Stimulated activated CD4-positive, alpha-beta T cell treated with anti-CD3 and anti-CD28 coated beads, TNF-alpha, amount 100 ng/mL, for 48 hours (primary cell): ENCODE results near the gene GPI.

Experiments
- DNase-seq, 3 donors: peaks; one replicate each; pipeline ENCODE4 v3.0.0-alpha.2; 2020; ENCODE audit warnings: low read depth in 3 of 3

The GPI gene

DNA sequence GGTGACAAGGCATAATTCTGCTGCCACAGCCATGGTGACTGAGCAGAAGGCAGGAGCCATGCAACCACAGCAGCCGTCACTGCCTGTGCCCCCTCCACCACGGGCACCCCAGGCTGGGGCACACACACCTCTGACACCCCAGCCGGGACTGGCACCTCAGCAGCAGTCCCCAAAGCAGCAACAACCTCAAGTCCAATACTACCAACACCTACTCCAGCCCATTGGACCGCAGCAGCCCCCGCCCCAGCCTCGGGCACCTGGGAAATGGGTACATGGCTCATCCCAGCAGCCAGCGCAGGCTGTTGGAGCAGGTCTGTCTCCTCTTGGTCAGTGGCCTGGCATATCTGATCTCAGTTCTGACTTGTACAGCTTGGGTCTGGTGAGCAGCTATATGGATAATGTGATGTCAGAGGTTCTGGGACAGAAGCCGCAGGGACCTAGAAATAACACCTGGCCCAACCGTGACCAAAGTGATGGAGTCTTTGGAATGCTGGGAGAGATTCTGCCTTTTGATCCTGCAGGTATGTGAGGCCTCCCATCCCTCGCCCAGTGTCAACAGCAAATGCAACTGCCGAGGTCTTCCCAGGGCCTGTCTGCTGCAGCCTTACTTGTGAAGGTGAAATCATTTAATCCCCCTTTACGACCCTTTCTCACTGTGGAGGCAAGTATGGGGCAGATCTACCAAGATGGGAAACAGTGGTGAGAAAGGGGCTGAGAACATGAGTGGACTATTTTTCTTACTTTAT, 22.9 kb upstream of the GPI start:
- DNase-seq = no peak

DNA sequence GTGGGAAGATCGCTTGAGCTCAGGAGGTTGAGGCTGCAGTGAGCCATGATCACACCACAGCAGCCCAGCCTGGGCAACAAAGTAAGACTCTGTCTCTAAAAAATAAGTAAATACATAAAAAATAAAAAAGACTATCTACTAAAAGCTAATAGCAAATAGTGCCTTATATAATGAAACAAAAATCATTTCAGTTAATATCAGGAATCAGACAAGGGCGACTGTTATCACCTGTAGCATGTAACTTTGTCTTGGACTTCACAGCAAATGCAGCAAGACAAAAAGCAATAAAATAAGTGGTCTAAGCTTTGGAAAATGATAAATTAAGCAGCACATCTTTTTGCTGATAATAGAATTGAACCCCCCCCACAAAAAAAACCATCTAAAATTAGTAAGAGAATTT, 21.2 kb upstream of the GPI start:
- DNase-seq = no peak

DNA sequence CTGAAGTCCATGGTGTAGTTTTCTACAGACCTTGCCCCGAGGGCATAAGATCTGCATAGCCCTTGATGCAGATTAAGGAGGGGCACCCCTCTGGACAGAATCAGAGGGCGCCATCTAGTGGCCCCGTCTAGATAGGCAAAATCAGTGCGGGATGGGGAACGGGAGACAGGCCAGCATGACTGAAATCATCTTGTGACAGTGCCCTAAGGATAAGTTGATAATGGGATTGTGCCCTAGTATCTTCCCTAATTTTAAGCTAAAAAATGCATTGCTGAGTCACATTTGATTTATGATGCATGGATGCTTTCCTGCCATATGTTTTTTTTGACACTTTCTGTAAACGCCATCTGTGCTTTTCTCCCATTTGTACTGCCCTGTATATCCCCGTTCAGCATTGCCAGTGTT, 19.0 kb upstream of the GPI start:
- DNase-seq = peak; percentile 54 to 65 (median 57)

DNA sequence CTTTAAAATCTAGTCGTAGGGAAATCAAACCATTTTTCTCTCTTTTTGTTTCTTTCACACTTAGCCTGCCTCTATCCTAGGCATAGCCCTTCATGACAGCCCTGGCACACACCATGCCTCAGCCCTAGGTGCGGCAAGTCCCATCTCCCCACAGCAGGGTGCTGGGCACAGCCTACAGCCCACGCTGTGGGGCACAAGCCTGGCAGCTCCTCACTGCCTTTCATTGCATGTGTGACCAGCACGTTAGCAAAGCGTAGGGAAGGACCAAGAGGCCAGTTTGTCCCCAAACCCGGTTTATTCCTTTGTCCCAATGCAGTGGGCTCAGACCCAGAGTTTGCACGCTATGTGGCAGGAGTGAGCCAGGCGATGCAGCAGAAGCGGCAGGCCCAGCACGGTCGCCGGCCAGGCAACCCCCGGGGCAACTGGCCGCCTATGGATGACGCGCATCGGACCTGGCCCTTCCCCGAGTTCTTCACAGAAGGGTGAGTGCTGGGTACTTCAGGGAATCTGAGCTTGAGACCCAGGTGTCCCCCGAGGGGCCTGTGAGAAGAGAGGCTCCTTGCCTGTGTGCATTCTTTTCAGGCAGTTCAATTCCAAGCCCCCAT, 17.3 kb upstream of the GPI start:
- DNase-seq = no peak

DNA sequence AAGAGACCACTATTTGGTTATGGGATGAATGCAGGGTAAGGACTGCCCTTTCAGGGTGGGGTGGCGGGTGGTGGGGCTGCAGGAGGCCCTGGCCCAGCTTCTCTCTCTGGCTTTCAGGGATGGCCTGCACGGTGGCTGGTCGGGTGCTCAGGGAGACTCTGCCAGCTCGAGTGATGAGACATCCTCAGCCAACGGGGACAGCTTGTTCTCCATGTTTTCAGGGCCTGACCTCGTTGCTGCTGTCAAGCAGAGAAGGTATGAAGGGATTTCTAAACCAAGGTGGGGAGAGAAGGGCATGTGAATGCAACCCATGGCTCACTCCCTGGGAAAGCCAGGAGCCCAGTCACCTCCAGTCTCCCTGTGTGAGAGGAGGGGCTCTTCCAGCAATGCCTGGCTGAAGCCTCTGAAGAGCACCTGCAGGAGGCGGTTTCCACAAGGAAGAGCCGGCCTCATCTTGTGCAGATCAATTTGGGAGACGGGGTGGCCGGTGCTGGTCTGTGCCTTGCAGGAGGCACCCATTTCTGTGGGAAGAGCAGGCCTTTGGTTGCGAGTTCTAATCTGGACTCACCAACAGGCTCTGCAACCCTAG, 16.0 kb upstream of the GPI start:
- DNase-seq = no peak

DNA sequence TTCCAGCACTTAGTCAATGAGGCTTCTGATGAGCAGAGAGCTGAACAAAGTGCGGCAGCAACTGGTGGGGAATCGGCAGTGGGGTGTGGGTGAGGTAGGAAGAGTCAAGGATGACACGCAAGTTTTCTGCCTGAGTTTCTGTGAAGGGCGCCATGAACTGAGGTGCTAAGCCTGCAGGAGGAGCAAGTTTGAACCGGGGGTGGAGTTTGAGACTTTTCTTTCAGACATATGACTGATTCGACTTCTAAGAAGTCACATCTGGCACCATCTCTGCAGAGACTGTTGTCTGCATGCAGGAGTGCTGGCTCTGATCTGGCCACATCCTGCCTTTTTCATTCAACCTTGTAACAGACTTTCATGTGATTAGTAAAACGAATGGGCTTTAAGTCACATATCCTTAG, 14.8 kb upstream of the GPI start:
- DNase-seq = peak in 2 of 3 donors; percentile 55 to 58

DNA sequence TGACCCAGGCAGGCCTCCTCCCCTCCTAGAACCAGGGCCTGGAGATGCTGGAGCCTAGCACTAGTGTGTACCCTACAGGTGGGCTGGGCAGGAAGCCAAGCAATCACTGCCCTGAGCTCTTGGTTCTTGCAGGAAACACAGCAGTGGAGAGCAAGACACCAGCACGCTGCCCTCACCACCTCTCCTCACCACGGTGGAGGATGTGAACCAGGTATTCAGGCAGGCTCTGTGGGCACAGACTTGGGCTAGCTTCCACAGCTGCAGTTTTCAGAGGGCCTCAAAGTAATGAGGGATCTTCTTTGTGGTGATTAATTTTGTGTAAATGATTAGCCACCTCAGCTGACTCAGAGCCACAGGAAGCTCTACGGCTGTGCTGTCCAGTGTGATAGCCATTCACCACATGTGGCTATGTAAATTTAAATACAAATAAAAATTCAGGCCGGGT, 13.6 kb upstream of the GPI start:
- DNase-seq = no peak

- DNase-seq = no peak
Observed at GRCh38 chr19:34353546-34353945, 11.4 kb upstream of the GPI start.

DNA sequence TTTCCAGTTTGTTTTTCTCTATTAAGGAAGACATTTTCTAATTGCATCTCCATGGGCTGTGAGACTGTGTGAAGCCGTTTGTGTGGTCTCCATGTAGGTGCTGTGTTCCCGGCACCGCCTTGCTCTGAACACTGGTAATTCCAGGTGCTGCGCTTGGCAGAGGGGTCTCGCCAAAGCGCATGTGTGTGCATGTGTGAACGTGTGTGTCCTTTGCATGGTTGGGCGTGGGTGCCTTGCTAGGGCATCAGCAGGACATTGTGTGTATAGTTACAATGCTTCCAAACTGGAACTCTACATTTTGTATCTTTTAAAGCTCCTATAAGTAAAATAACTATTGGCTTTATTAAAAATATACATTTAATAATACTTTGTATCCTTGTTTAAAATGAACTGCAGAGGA, 9.8 kb upstream of the GPI start:
- no peak for DNase-seq

GRCh38 chr19:34356875-34357274, 8.1 kb upstream of the GPI start:
- DNase-seq = no peak

GRCh38 chr19:34357431-34357830, 7.6 kb upstream of the GPI start:
- no peak for DNase-seq

DNA sequence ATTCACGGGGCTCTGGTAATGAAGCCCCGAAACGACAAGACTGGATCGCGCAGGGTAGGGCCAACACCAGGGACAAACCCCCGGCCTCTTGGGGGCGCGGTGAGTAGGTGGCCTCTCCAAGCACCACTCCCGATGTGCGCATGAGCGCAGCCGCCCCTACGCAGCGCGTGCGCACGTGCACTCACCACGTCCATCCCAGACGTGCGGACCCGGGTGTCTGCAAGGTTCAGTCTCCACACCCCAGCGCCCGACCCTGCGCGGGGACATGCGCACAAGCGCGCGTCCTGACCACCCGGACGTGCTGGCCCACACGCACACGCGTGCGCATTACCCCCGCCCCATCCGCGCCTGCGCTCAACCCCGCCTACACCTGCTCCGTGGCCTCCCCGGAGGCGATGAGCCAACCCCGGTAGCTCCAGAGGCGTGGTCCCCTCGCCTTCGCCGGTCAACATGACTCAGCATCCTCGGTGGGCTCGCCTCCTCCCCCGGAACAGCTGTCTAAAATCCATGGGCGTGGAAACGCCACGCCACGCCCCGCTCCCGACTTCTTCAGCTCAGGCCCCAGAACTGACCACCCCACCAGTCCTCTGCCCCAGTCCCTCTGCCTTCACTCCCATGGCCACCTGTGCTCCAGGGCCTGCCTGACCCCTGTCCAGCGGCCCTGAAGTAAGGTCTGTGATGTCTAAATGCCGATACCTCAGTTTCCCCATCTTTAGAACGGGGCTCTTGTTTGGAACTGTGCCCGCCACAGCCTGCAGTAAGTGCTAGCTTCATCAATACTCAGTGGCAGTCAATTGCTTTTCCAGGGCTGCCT, 5.6 kb upstream of the GPI start:
- peak; percentile 95 to 98 (median 95) for DNase-seq

DNA sequence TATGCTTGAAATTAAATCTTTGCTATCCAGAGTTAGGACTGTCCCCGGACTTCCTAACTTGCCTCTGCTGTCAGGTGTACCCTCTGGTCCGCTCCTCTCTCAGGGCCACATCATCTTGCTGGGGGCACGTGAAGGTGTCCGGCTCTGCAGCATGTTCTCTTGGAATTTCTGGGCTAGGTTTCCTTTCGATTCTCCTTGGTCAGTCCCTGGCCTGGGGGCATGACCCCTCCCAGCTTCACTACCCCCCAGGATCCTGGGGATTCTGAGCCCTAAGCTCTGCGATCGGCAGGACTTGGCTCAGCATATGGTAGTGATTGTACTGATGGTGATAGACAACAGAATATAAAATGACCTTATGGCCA, 5.1 kb upstream of the GPI start:
- no peak for DNase-seq

DNA sequence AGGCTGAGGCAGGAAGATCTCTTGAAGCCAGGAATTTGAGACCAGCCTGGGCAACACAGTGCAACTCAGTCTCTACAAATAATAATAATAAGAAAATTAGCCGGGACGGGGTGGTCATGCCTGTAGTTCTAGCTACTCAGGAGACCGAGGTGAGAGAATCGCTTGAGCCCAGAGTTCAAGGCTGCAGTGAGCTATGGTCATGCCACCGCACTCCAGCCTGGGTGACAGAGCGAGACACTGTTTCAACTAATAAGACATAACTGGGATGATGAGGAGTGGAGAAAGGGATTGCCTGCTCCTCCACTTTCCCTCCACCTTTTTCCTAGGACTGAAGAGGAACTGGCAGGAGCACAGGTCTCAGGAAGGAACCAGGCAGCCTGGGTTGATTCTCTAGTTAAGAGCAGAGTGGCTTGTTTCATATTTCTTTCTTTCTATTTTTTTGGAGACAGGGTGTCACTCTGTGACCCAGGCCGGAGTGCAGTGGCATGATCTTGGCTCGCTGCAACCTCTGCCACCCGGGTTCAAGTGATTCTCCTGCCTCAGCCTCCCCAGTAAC, 4.6 kb upstream of the GPI start:
- no peak for DNase-seq

DNA sequence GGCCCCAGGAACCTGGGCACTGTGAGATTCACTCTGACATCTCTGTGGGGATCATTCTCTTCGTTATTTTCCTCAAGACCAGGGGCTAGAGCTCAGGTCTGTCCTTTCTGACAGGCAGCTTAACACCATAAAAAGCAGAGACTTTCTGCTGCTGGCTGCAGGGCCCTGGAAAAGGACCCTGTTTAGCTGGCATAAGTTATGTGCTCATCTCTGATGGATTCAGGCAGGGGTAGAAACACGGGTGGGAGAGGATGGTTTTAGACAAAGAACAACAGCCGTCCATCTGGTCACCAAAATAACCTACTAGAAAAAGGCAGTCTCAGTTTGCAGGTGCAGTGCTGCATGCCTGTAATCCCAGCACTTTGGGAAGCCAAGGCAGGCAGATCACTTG, 2.3 kb upstream of the GPI start:
- DNase-seq = no peak

DNA sequence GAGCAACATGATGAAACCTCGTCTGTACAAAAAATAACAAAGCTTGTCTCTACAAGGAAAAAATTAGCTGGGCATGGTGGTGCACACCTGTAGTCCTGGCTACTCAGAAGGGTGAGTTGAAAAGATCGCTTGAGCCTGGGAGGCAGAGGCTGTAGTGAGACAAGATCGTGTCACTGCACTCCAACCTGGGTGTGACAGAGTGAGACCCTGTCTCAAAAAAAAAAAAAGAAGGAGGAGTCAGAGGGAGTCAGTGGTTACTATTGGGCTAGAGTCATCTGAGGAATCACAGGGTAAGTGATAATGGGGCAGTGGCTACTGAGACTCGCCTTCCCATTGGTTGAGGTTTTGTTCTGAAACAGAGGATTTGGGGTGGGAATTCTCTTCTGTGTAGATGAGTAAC, 1.9 kb upstream of the GPI start:
- no peak for DNase-seq

GRCh38 chr19:34363930-34364329, 1.1 kb upstream of the GPI start:
- DNase-seq = no peak

DNA sequence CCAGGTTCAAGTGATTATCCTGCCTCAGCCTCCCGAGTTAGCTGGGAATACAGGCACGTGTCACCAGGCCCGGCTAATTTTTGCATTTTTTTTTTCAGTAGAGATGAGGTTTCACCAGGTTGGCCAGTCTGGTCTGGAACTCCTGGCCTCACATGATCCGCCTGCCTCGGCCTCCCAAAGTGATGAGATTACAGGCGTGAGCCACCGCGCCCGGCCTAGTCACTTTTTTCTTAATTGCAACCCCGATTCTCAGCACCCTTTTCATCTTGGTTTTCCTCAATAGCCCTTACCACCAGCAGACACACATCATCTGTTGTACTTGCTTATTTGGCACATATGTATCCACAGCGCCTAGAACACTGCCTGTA, 550 bp upstream of the GPI start:
- DNase-seq = no peak

GRCh38 chr19:34365463-34366401, 736 bp downstream of the GPI start:
- DNase-seq = no peak

- no peak for DNase-seq
Observed at GRCh38 chr19:34366738-34367623, 2.0 kb downstream of the GPI start.
